GM18505 (cell line): Measurements from ENCODE around the gene PIP5K1B.

Experiments used
- ATAC-seq: cut with Tn5 transposase; IDR thresholded peaks from one replicate; pipeline ENCODE4 v1.9.1; 2021; ENCODE audit not compliant: unreplicated experiment
- POLR2A ChIP-seq: IDR thresholded peaks from 4 replicates; pipeline ENCODE4 v1.6.1; 2011; ENCODE audit warnings: borderline replicate concordance; ENCODE audit not compliant: insufficient read depth, insufficient read length; ENCODE audit errors: extremely low read depth

PIP5K1B gene

DNA sequence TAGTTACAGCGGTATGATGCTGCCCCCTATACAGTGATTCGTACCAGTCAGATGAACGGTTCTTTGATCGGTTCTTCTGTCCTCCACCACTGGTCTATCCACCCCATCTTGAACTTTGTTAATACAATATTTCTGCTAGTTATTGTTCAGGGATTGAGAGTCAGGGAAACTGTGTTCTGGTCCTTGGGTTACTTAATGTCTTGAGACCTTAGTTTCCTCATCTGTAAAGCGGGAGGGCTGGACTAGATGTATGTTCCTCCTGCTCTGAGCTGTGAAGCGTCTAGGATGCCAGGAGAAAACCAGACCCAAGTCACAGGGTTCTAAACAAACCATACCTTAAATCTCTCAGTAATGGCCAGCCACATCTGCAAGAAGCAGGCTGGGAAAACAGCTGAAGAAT, 1.4 kb upstream of the PIP5K1B start:
- no peak for TF ChIP-seq POLR2A

GRCh38 chr9:68704498-68704813, 584 bp upstream of the PIP5K1B start:
- ATAC-seq, result no peak
- no peak for TF ChIP-seq POLR2A

More for the DNA sequence above, 1.4 kb upstream of the PIP5K1B start:
- no peak for ATAC-seq

GRCh38 chr9:68705531-68706362, 707 bp downstream of the PIP5K1B start:
- ATAC-seq, result peak; percentile 6
- no peak for TF ChIP-seq POLR2A

DNA sequence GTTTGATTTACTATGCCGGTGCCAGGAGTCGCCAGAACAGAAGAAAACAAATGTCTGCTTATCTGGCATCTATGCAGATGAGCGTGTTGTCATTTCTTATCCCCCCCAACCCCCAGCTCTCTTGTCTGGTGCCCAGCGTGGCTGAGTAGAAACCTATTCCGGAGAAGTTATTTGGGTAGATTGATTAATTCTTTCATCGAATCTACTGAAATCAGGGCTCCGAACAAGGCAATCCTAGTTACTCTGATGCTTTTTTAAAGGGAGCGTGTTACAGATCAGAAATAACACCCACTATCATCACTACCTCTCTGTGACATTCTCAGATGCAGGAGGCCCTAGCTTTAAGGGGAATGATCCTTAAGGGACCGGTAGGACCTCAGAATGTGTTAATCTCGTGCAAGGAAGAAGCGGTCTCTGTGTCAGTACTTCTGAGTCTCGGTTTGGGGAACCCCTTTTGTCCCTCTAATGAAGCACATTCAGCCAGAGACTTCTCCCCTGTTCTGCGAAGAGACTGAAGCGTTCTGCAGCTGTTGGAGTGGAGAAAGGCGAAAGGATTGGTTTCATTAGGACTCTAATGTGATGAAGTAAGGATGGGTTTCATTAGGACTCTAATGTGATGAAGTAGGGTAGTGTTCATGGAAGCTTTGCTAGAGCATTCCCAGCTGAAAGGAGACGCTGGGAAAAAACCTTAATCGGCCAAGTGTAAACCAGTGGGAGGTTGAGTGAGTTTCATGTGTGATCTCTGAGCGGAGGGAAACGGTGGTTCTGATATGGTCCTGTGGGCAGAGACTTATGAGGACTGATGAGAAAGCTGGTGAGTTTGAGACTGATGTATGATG, 1.5 kb downstream of the PIP5K1B start:
- ATAC-seq, result no peak
- TF ChIP-seq POLR2A, result no peak

DNA sequence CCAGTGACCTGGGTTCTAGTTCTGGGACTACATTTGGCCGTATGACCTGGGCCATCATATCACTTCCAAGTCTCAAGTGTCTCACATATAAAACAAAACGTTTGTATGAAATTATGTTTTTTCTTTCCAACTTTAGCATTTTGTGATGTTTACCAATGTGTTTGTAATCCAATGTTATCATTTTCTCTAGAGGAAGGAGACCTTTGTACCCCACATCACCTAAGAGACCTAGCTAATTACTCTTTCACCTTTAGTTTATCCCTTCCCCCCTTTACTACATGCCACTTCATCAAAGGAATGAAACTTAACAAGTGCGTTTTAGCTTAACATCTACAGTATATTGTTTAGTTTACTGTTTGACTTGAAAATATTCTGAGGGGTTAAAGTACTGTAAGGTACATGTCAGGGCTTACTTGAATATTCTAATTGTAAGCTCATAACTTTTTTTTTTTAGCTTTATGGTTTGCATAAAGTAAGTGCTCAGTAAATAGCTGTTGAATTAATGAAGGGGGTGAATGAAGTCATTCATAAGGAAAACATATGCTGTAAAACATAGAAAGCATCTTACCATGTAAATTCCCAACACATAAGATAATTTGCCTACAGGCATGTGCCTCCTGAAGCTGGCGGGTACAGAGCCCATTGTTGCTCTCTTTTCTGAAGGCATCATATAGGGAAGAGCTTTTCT, 2.9 kb downstream of the PIP5K1B start:
- no peak for ATAC-seq
- TF ChIP-seq POLR2A, result no peak

GRCh38 chr9:68708513-68708912, 3.5 kb downstream of the PIP5K1B start:
- no peak for TF ChIP-seq POLR2A
- no peak for ATAC-seq

GRCh38 chr9:68709291-68710110, 4.5 kb downstream of the PIP5K1B start:
- ATAC-seq, result no peak

DNA sequence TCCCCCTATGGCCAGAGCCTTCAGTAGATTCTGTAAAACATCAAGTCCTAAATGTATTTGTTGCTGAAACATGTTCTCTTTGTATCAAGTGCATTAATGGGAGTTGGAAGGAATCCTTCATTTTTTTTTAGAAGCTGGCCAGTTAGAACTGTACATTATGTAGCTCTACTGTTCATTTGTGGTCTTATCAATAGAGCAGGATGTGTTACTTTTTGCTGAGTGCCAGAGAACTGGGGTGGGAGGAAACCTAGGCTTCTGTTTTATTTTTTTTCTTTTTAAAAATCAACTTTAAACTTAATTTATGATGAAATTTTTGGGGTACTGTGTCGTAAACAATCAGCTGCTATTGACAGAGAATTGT, 5.1 kb downstream of the PIP5K1B start:
- no peak for ATAC-seq
- TF ChIP-seq POLR2A, result no peak

More at GRCh38 chr9:68709291-68710110, 4.5 kb downstream of the PIP5K1B start:
- no peak for TF ChIP-seq POLR2A

DNA sequence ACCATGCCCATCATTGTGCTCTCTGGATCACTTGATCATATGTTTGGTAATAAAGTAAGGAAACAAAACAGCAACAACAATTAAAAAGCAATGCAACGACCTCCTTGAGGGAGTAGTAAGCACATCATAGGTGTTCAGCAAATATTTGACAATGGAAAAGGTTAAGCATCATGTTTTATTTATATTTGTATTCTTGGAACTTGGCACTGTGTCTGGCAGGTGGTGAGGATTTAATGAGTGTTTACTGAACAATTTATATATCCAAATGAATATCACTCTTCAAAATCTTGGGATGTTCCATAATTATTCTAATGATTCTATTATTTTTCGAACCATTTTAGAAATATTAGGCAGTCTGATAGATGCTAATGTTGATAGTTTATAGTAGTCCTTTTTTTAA, 6.2 kb downstream of the PIP5K1B start:
- no peak for TF ChIP-seq POLR2A
- no peak for ATAC-seq

- no peak for ATAC-seq
- no peak for TF ChIP-seq POLR2A
These were observed 6.9 kb downstream of the PIP5K1B start for GRCh38 chr9:68711932-68712331.

- ATAC-seq, result no peak
These were observed 9.6 kb downstream of the PIP5K1B start for GRCh38 chr9:68714416-68715180.

GRCh38 chr9:68715181-68715456, 10.1 kb downstream of the PIP5K1B start:
- ATAC-seq, result no peak
- TF ChIP-seq POLR2A, result no peak

More at GRCh38 chr9:68714416-68715180, 9.6 kb downstream of the PIP5K1B start:
- no peak for TF ChIP-seq POLR2A
